OCI-LY1 (cell line): Measurements from ENCODE around the gene MED12.

Experiments used
- H2AFZ ChIP-seq: fragments of 200-600 bp; sonication (generic), shearing (Covaris generic); 2 replicates; pipeline ENCODE4 v1.6.0; 2014; ENCODE audit warnings: antibody characterized with exemption, mild to moderate bottlenecking, low read length
- H3F3A ChIP-seq: fragments of 200-600 bp; sonication (generic), shearing (Covaris generic); 2 replicates; pipeline ENCODE4 v1.6.0; 2014; ENCODE audit warnings: mild to moderate bottlenecking, antibody characterized with exemption, low read length, moderate library complexity; ENCODE audit not compliant: insufficient read depth
- H3K27ac ChIP-seq: fragments of 200-600 bp; sonication (generic); 2 replicates; pipeline ENCODE4 v1.5.1; 2014; ENCODE audit warnings: low read length, mixed run types, mild to moderate bottlenecking, low read depth; ENCODE audit not compliant: poor library complexity, severe bottlenecking
- H3K27me3 ChIP-seq: fragments of 200-600 bp; sonication (generic); 2 replicates; pipeline ENCODE4 v1.6.0; 2014; ENCODE audit warnings: antibody characterized with exemption, mild to moderate bottlenecking, low read length, moderate library complexity; ENCODE audit not compliant: insufficient read depth
- H3K36me3 ChIP-seq: fragments of 200-600 bp; sonication (generic); 2 replicates; pipeline ENCODE4 v1.6.1; 2014; ENCODE audit warnings: mild to moderate bottlenecking, antibody characterized with exemption, low read length, moderate library complexity, mixed read lengths; ENCODE audit not compliant: insufficient read depth
- H3K4me1 ChIP-seq: fragments of 200-600 bp; sonication (generic); 2 replicates; pipeline ENCODE4 v1.5.1; 2014; ENCODE audit warnings: mild to moderate bottlenecking, low read length, moderate library complexity; ENCODE audit not compliant: insufficient read depth, severe bottlenecking
- H3K4me2 ChIP-seq: fragments of 200-600 bp; sonication (generic), shearing (Covaris generic); 2 replicates; pipeline ENCODE4 v1.6.1; 2014; ENCODE audit warnings: low read length
- H3K4me3 ChIP-seq: fragments of 200-600 bp; sonication (generic); 2 replicates; pipeline ENCODE4 v1.5.1; 2014; ENCODE audit warnings: low read length, low read depth, mild to moderate bottlenecking, mixed read lengths; ENCODE audit not compliant: poor library complexity, severe bottlenecking
- H3K79me2 ChIP-seq: fragments of 200-600 bp; shearing (Covaris generic); 2 replicates; pipeline ENCODE4 v1.6.1; 2016; ENCODE audit warnings: mixed run types, low read length, mixed read lengths; ENCODE audit not compliant: insufficient read depth
- H3K9ac ChIP-seq: fragments of 200-600 bp; sonication (generic), shearing (Covaris generic); 2 replicates; pipeline ENCODE4 v1.6.1; 2014; ENCODE audit warnings: mild to moderate bottlenecking, low read length, mixed read lengths
- H3K9me2 ChIP-seq: fragments of 200-600 bp; sonication (generic), shearing (Covaris generic); 2 replicates; pipeline ENCODE4 v1.6.1; 2014; ENCODE audit warnings: low read depth, mild to moderate bottlenecking, low read length, mixed read lengths
- H3K9me3 ChIP-seq: fragments of 200-600 bp; shearing (Covaris generic); 2 replicates; pipeline ENCODE4 v1.6.1; 2014; ENCODE audit warnings: low read length, mixed read lengths
- H4K20me1 ChIP-seq: fragments of 200-600 bp; sonication (generic), shearing (Covaris generic); 2 replicates; pipeline ENCODE4 v1.6.0; 2016; ENCODE audit warnings: mild to moderate bottlenecking, low read length; ENCODE audit not compliant: insufficient read depth
- CTCF ChIP-seq: fragments of 200-600 bp; sonication (generic), shearing (Covaris generic); IDR thresholded peaks from 2 replicates; pipeline ENCODE4 v1.5.1; 2017; ENCODE audit warnings: mild to moderate bottlenecking, antibody characterized with exemption, low read length, moderate library complexity, mixed read lengths
- EZH2 ChIP-seq: fragments of 200-600 bp; sonication (generic), shearing (Covaris generic); IDR thresholded peaks from 2 replicates; pipeline ENCODE4 v1.8.0; 2017; ENCODE audit warnings: borderline replicate concordance, mixed run types, mild to moderate bottlenecking, antibody characterized with exemption, low read length, moderate library complexity, mixed read lengths

The MED12 gene

GRCh38 chrX:71128915-71129765 lies 10.7 kb downstream of the MED12 start:
- Histone ChIP-seq H3K4me2 (no peak overlapping the region), H4K20me1 (no peaks in the 10 kb centered on the region)

GRCh38 chrX:71131510-71131909 lies 13.1 kb downstream of the MED12 start:
- no peak overlapping the region for H3K9ac ChIP-seq
- H3K4me1 ChIP-seq, result no peaks in the 10 kb centered on the region
- no peaks in the 10 kb centered on the region for H3K79me2 ChIP-seq
- H3K36me3 ChIP-seq, result peaks cover 64% of the 10 kb centered on the region
- no peak for TF ChIP-seq CTCF
- no peak for TF ChIP-seq EZH2
- no peak overlapping the region for H3K4me2 ChIP-seq
- no peaks in the 10 kb centered on the region for H3K9me3 ChIP-seq
- no peaks in the 10 kb centered on the region for H4K20me1 ChIP-seq
- H3F3A ChIP-seq, result no peaks in the 10 kb centered on the region
- H3K9me2 ChIP-seq, result no peaks in the 10 kb centered on the region
- H3K4me3 ChIP-seq, result no peak overlapping the region
- H3K27ac ChIP-seq, result no peak overlapping the region
- no peaks in the 10 kb centered on the region for H3K27me3 ChIP-seq
- H2AFZ ChIP-seq, result no peak overlapping the region

More at GRCh38 chrX:71128915-71129765, 10.7 kb downstream of the MED12 start:
- peaks cover 67% of the 10 kb centered on the region for H3K36me3 ChIP-seq
- no peaks in the 10 kb centered on the region for H3K27me3 ChIP-seq
- no peak overlapping the region for H3K4me3 ChIP-seq
- no peaks in the 10 kb centered on the region for H3K9me2 ChIP-seq
- no peak overlapping the region for H2AFZ ChIP-seq
- no peaks in the 10 kb centered on the region for H3K79me2 ChIP-seq
- TF ChIP-seq CTCF, result peak; percentile 71
- TF ChIP-seq EZH2, result no peak
- no peak overlapping the region for H3K9ac ChIP-seq
- H3K27ac ChIP-seq, result no peak overlapping the region
- no peaks in the 10 kb centered on the region for H3K4me1 ChIP-seq
- no peaks in the 10 kb centered on the region for H3F3A ChIP-seq
- no peaks in the 10 kb centered on the region for H3K9me3 ChIP-seq

GRCh38 chrX:71140440-71140839 lies 22.0 kb downstream of the MED12 start:
- Histone ChIP-seq H3K9ac (no peak overlapping the region), H3K27me3 (no peaks in the 10 kb centered on the region), H3K9me2 (no peaks in the 10 kb centered on the region), H3K4me3 (no peak overlapping the region), H2AFZ (no peak overlapping the region), H3K4me1 (no peaks in the 10 kb centered on the region), H3K4me2 (no peak overlapping the region), H3K36me3 (peaks cover 47% of the 10 kb centered on the region), H3K79me2 (no peaks in the 10 kb centered on the region), H3K9me3 (no peaks in the 10 kb centered on the region), H3K27ac (no peak overlapping the region), H3F3A (no peaks in the 10 kb centered on the region), H4K20me1 (no peaks in the 10 kb centered on the region)
- TF ChIP-seq EZH2, result no peak
- TF ChIP-seq CTCF, result no peak
